GM10847 (cell line): ENCODE measurements around the gene ELAVL2.

Experiments used
- POLR2A ChIP-seq: IDR thresholded peaks from 2 replicates; pipeline ENCODE4 v1.6.1; 2011; ENCODE audit not compliant: insufficient read length; ENCODE audit errors: extremely low read depth

ELAVL2 gene

GRCh38 chr9:23796209-23796608 is 29.8 kb downstream of the ELAVL2 start:
- no peak for TF ChIP-seq POLR2A

- no peak for TF ChIP-seq POLR2A
Observed at GRCh38 chr9:23790351-23791260, 35.4 kb downstream of the ELAVL2 start.

- no peak for TF ChIP-seq POLR2A
Observed at GRCh38 chr9:23789529-23790254, 36.3 kb downstream of the ELAVL2 start.

GRCh38 chr9:23784962-23785361 is 41.1 kb downstream of the ELAVL2 start:
- TF ChIP-seq POLR2A, result no peak

GRCh38 chr9:23783509-23783908 is 42.5 kb downstream of the ELAVL2 start:
- TF ChIP-seq POLR2A, result no peak

- no peak for TF ChIP-seq POLR2A
Observed at GRCh38 chr9:23779220-23779619, 46.8 kb downstream of the ELAVL2 start.

GRCh38 chr9:23777328-23777727 is 48.7 kb downstream of the ELAVL2 start:
- no peak for TF ChIP-seq POLR2A

GRCh38 chr9:23775549-23775948 is 50.5 kb downstream of the ELAVL2 start:
- no peak for TF ChIP-seq POLR2A

GRCh38 chr9:23774266-23774665 is 51.8 kb downstream of the ELAVL2 start:
- no peak for TF ChIP-seq POLR2A

GRCh38 chr9:23772385-23772783 is 53.7 kb downstream of the ELAVL2 start:
- no peak for TF ChIP-seq POLR2A

GRCh38 chr9:23771746-23772384 is 54.2 kb downstream of the ELAVL2 start:
- no peak for TF ChIP-seq POLR2A

GRCh38 chr9:23769307-23769935 is 56.6 kb downstream of the ELAVL2 start:
- no peak for TF ChIP-seq POLR2A

- no peak for TF ChIP-seq POLR2A
Observed at GRCh38 chr9:23768861-23769260, 57.2 kb downstream of the ELAVL2 start.

GRCh38 chr9:23766613-23767012 is 59.4 kb downstream of the ELAVL2 start:
- no peak for TF ChIP-seq POLR2A

- no peak for TF ChIP-seq POLR2A
Observed at GRCh38 chr9:23765561-23765960, 60.5 kb downstream of the ELAVL2 start.
